Fibroblast of lung (primary cell): ENCODE results near the gene WARS2. TPM values are rescaled to one million over a fixed set of nuclear protein-coding genes. Genes with fewer than 3 reads are reported as not detected.

Experiments
- DNase-seq, 2 donors: peaks; one replicate each; pipeline versions ENCODE4 v3.0.0 to v3.0.0-alpha.2; 2010; ENCODE audit warnings: low read depth in 2 of 2
- H2AFZ ChIP-seq: 2 replicates; pipeline ENCODE4 v1.5.1; 2012; ENCODE audit warnings: low read length, control low read depth, inconsistent platforms
- H3K27ac ChIP-seq: 2 replicates; pipeline ENCODE4 v1.5.1; 2011; ENCODE audit warnings: low read length, control low read depth; ENCODE audit not compliant: insufficient read depth
- H3K27me3 ChIP-seq: 2 replicates; pipeline ENCODE4 v1.5.1; 2011; ENCODE audit warnings: mild to moderate bottlenecking, low read length; ENCODE audit not compliant: control insufficient read depth, insufficient read depth
- H3K36me3 ChIP-seq: 2 replicates; pipeline ENCODE4 v1.5.1; 2011; ENCODE audit warnings: low read length; ENCODE audit not compliant: control insufficient read depth, insufficient read depth
- H3K4me1 ChIP-seq: 2 replicates; pipeline ENCODE4 v1.5.1; 2011; ENCODE audit warnings: low read length; ENCODE audit not compliant: control insufficient read depth, insufficient read depth; ENCODE audit errors: extremely low read depth
- H3K4me2 ChIP-seq: 2 replicates; pipeline ENCODE4 v1.5.1; 2011; ENCODE audit warnings: low read length, control low read depth; ENCODE audit not compliant: insufficient read depth; ENCODE audit errors: extremely low read depth
- H3K4me3 ChIP-seq, 4 experiments: fragments of 200-600 bp in 1 of 4; sonication (generic) in 1 of 4; replicated peaks in 1 of 4; 2 replicates each; pipeline ENCODE4 v1.5.1; 2011 to 2016; ENCODE audit warnings: low read length in 4 of 4, low read depth in 3 of 4, mild to moderate bottlenecking in 3 of 4, control low read depth in 2 of 4, inconsistent platforms in 1 of 4, mixed read lengths in 1 of 4; ENCODE audit not compliant: insufficient read depth in 1 of 4; ENCODE audit errors: control extremely low read depth in 1 of 4
- H3K79me2 ChIP-seq: 2 replicates; pipeline ENCODE4 v1.5.1; 2012; ENCODE audit warnings: mild to moderate bottlenecking, low read length, inconsistent platforms; ENCODE audit not compliant: control insufficient read depth, insufficient read depth
- H3K9ac ChIP-seq: 2 replicates; pipeline ENCODE4 v1.5.1; 2011; ENCODE audit warnings: mild to moderate bottlenecking, low read length, control low read depth; ENCODE audit not compliant: insufficient read depth
- H3K9me3 ChIP-seq: 2 replicates; pipeline ENCODE4 v1.5.1; 2012; ENCODE audit warnings: low read depth, low read length; ENCODE audit not compliant: control insufficient read depth, insufficient read depth
- H4K20me1 ChIP-seq: 2 replicates; pipeline ENCODE4 v1.5.1; 2011; ENCODE audit warnings: low read length; ENCODE audit not compliant: control insufficient read depth, insufficient read depth; ENCODE audit errors: extremely low read depth
- EZH2 ChIP-seq: IDR thresholded peaks from 2 replicates; pipeline ENCODE4 v1.5.1; 2012; ENCODE audit warnings: low read length, control low read depth, mild to moderate bottlenecking; ENCODE audit errors: missing control alignments
- polyA plus RNA-seq, 2 donors: library from polyadenylated mRNA; depleted of rRNA in 1 of 2; stranded (reverse) in 1 of 2; unstranded in 1 of 2; fragments of >200 nt; gene quantifications; 2 replicates each; pipeline ENCODE4 v1.2.1, GENCODE V29; 2011 to 2012; ENCODE audit warnings: missing spikeins in 1 of 2
- total RNA-seq: library from RNA; depleted of rRNA; stranded (reverse); fragments of >200 nt; gene quantifications from 2 replicates; pipeline ENCODE4 v1.2.1, GENCODE V29; 2014
- TF ChIP-seq, protein P1 (sequence below), 2 donors: IDR thresholded peaks in 1 of 2; conservative IDR thresholded peaks in 1 of 2; 1 replicate in 1 of 2; 2 replicates in 1 of 2; pipeline ENCODE4 v1.5.1; 2011 to 2012; ENCODE audit warnings: low read length in 2 of 2, control low read depth in 1 of 2, inconsistent platforms in 1 of 2, low read depth in 1 of 2, mild to moderate bottlenecking in 1 of 2

The WARS2 gene
- total and polyA plus RNA-seq, 2 donors (not counting 1 experiment from before 2014, with no cell fraction given): 13.3 to 20.3 TPM

DNA sequence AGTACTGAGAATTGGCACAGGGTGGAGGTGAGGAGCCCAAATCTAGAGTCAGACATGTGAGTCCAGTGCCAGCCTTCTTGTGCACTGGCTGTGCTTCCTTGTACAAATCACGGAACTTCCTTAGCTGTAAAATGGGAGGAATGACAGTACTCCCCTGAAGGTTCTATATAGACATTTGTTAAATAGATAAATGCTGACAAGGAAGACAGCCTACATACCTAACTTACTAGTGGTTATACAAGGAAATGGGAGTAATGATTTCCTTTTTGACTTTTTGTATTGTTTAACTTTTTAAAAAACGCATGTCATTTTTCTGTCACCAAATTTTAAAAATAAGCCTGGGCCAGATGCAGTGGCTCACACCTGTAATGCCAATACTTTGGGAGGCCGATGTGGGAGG lies 50.2 kb downstream of the WARS2 start:
- DNase-seq: no peak
- no peaks in the 10 kb centered on the region for H3K79me2 ChIP-seq
- H3K9me3 ChIP-seq: no peaks in the 10 kb centered on the region
- H4K20me1 ChIP-seq: no peaks in the 10 kb centered on the region
- no peak overlapping the region for H3K4me2 ChIP-seq
- no peaks in the 10 kb centered on the region for H3K36me3 ChIP-seq
- no peak overlapping the region for H3K9ac ChIP-seq
- H3K4me1 ChIP-seq: no peaks in the 10 kb centered on the region
- H3K4me3 ChIP-seq: no peak overlapping the region
- H2AFZ ChIP-seq: no peak overlapping the region
- no peak overlapping the region for H3K27ac ChIP-seq
- no peaks in the 10 kb centered on the region for H3K27me3 ChIP-seq
- no peak for TF ChIP-seq EZH2
- TF ChIP-seq, protein P1, sequence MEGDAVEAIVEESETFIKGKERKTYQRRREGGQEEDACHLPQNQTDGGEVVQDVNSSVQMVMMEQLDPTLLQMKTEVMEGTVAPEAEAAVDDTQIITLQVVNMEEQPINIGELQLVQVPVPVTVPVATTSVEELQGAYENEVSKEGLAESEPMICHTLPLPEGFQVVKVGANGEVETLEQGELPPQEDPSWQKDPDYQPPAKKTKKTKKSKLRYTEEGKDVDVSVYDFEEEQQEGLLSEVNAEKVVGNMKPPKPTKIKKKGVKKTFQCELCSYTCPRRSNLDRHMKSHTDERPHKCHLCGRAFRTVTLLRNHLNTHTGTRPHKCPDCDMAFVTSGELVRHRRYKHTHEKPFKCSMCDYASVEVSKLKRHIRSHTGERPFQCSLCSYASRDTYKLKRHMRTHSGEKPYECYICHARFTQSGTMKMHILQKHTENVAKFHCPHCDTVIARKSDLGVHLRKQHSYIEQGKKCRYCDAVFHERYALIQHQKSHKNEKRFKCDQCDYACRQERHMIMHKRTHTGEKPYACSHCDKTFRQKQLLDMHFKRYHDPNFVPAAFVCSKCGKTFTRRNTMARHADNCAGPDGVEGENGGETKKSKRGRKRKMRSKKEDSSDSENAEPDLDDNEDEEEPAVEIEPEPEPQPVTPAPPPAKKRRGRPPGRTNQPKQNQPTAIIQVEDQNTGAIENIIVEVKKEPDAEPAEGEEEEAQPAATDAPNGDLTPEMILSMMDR (conservative IDR thresholded peaks at IDR 0.05 in 1 of 2, IDR thresholded peaks at IDR 0.05 in 1 of 2; ENCODE audit: low read depth in 1 of 2, low read length in 2 of 2): no peak

DNA sequence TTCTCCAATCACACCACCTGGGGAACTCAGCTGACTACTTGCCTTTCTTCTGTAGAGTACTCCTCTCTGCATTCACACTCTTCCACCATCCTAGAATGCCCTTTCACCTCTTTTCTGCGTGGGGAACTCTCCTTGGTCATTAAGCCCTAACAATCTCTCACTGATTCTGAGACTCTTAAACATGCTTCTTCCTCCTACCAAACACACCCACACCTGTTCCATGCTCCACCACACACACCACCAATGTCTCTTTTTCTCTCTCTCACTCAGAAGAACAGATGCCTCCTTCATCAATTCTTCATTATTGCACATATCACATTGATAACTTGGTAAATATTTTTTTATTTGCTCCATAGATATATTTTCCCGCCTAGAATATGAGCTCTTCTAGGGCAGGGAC lies 53.6 kb downstream of the WARS2 start:
- Histone ChIP-seq H3K9ac (no peak overlapping the region), H3K27me3 (no peaks in the 10 kb centered on the region), H2AFZ (no peak overlapping the region), H3K4me2 (no peak overlapping the region), H4K20me1 (no peaks in the 10 kb centered on the region), H3K9me3 (no peaks in the 10 kb centered on the region), H3K4me3 (no peak overlapping the region), H3K4me1 (peaks cover 2% of the 10 kb centered on the region), H3K27ac (no peak overlapping the region), H3K36me3 (no peaks in the 10 kb centered on the region), H3K79me2 (no peaks in the 10 kb centered on the region)
- DNase-seq: no peak
- no peak for TF ChIP-seq EZH2
- TF ChIP-seq, protein P1 (conservative IDR thresholded peaks at IDR 0.05 in 1 of 2, IDR thresholded peaks at IDR 0.05 in 1 of 2; ENCODE audit: low read depth in 1 of 2, low read length in 2 of 2): no peak

DNA sequence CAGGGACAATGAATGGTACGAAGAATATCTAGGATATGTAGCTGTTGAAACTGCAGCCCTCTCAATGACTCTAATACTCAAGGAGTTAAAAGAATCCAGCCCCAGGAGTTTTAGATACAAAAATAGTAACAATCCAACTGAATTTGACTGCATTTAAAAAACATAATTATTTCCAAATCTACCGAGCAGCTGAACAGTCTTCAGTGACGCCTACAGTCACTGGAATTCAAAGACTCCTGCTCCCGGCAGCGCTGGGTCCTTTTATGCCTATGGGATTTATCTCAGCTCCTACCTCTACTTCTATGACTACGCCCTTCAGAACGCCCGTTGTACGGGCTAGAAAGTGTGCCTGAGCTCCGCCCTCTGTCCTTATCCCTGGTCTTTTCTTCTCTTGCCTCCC lies 55.7 kb downstream of the WARS2 start:
- H3K4me2 ChIP-seq: no peak overlapping the region
- peaks cover 12% of the 10 kb centered on the region for H3K4me1 ChIP-seq

More for the DNA sequence above, 55.7 kb downstream of the WARS2 start:
- Histone ChIP-seq H3K4me3 (no peak overlapping the region), H3K27me3 (no peaks in the 10 kb centered on the region), H3K9me3 (no peaks in the 10 kb centered on the region), H2AFZ (no peak overlapping the region), H3K36me3 (no peaks in the 10 kb centered on the region), H3K9ac (no peak overlapping the region), H4K20me1 (no peaks in the 10 kb centered on the region), H3K27ac (no peak overlapping the region), H3K79me2 (no peaks in the 10 kb centered on the region)
- DNase-seq: no peak
- no peak for TF ChIP-seq EZH2
- TF ChIP-seq, protein P1 (conservative IDR thresholded peaks at IDR 0.05 in 1 of 2, IDR thresholded peaks at IDR 0.05 in 1 of 2; ENCODE audit: low read depth in 1 of 2, low read length in 2 of 2): no peak
